ENCODE data around the gene PRLH.

The PRLH gene

DNA sequence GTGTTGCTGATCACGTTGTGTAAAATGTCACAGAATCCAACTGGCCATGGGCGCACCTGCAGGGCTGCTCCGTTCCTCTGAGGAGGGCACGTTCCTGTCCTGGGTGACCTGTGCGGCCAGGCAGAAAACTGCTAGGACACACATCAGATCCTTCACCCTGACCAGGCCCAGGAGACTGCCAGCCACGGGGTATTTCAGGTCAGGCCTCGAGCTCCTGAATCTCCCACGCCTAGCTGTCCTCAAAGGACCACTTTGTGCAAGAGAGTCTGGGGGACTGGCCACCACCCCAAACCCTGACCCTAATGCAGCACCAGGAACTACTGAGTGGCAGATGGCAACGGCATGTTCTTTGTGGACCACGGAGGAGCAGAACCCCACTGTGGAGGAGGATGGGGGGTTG is 11.1 kb downstream of the PRLH start:
- Histone ChIP-seq H3K9me3 (ENCODE audit: low read depth, low read length) (no peaks in the 10 kb centered on the region), H3K36me3 (ENCODE audit: insufficient read depth, low read length) (no peaks in the 10 kb centered on the region), H3K4me3 (no peak overlapping the region), H3K9ac (ENCODE audit: insufficient read length) (no peak overlapping the region), H3K27ac (no peak overlapping the region)
- no peak for DNase-seq (ENCODE audit: low read depth, low spot score)
- no peak for TF ChIP-seq EZH2 (IDR thresholded peaks at IDR 0.05)
- TF ChIP-seq FOXP2 (optimal IDR thresholded peaks at IDR 0.05; ENCODE audit: control extremely low read depth, extremely low read length, insufficient read depth): no peak
- no peak for TF ChIP-seq POLR2AphosphoS5 (IDR thresholded peaks at IDR 0.05; ENCODE audit: borderline replicate concordance, low read depth, low read length)

DNA sequence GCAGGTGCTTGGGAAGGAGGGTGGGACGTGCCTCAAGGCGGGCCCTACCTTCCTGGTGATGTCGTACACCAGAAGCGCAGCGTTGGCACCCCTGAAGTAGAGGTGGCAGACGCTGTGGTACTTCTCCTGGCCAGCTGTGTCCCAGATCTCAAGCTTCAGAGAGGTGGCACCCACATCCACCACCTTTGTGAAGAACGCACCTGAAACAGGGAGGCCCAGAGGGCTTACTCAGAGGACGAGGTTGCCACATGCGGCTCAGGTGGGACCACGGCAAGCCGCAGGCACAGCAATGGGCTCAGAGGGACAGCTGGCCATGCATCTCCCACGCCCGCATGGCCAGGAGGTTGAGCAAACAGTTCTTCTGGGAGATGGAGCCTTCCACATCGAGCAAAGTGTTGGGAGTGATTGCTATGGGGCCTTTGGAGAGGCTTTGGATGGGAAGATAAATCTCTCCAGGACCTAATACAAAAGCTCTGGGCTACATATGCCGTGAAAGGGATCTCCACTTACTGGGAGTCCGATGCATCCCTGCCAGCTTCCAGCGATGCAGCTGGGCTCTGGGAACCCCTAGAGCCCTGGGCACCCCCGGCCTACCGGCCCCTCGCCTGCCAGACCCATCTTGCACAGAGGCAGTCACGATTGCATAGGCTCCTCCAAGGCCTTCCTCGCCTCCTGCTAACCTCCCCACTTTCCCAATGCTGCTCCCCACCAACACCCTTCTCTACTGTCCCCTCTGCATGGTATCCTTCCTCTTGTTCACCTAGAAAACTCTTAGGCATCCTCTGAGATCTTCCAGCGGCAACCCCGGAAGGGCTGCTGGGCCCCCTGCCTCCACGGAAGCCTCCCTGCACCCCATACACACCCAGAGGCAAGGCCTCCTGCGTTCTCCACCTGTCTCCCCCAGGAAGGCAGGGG is 11.8 kb downstream of the PRLH start:
- Histone ChIP-seq H3K36me3 (ENCODE audit: insufficient read depth, low read length) (no peaks in the 10 kb centered on the region), H3K9ac (ENCODE audit: insufficient read length) (no peak overlapping the region), H3K9me3 (ENCODE audit: low read depth, low read length) (no peaks in the 10 kb centered on the region), H3K4me3 (no peak overlapping the region), H3K27ac (no peak overlapping the region)
- DNase-seq (ENCODE audit: low read depth, low spot score): no peak
- TF ChIP-seq POLR2AphosphoS5 (IDR thresholded peaks at IDR 0.05; ENCODE audit: borderline replicate concordance, low read depth, low read length) (no peak), FOXP2 (optimal IDR thresholded peaks at IDR 0.05; ENCODE audit: control extremely low read depth, extremely low read length, insufficient read depth) (no peak), EZH2 (IDR thresholded peaks at IDR 0.05) (no peak)

DNA sequence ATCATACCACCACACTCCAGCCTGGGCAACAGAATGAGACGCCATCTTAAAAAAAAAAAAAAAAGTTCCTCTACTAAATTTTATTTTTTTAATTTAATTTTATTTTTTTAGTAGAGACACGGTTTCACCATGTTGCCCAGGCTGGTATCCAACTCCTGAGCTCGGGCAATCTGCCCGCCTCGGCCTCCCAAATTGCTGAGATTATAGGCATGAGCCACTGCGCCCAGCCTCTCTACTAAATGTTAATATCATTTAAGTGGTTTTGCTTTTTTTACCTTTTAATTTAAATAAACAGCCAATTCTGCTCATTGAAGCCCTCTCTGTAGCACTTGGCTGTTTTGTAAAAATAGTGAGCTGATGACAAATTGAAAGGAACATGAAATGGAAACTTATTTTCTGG is 15.0 kb downstream of the PRLH start:
- H3K4me3 ChIP-seq: no peak overlapping the region
- DNase-seq (ENCODE audit: low read depth, low spot score): no peak
- no peak for TF ChIP-seq POLR2AphosphoS5 (IDR thresholded peaks at IDR 0.05; ENCODE audit: borderline replicate concordance, low read depth, low read length)
- TF ChIP-seq FOXP2 (optimal IDR thresholded peaks at IDR 0.05; ENCODE audit: control extremely low read depth, extremely low read length, insufficient read depth): no peak
- no peak for TF ChIP-seq EZH2 (IDR thresholded peaks at IDR 0.05)
- H3K27ac ChIP-seq: no peak overlapping the region
- H3K9me3 ChIP-seq (ENCODE audit: low read depth, low read length): no peaks in the 10 kb centered on the region
- H3K9ac ChIP-seq (ENCODE audit: insufficient read length): no peak overlapping the region
- no peaks in the 10 kb centered on the region for H3K36me3 ChIP-seq (ENCODE audit: insufficient read depth, low read length)

DNA sequence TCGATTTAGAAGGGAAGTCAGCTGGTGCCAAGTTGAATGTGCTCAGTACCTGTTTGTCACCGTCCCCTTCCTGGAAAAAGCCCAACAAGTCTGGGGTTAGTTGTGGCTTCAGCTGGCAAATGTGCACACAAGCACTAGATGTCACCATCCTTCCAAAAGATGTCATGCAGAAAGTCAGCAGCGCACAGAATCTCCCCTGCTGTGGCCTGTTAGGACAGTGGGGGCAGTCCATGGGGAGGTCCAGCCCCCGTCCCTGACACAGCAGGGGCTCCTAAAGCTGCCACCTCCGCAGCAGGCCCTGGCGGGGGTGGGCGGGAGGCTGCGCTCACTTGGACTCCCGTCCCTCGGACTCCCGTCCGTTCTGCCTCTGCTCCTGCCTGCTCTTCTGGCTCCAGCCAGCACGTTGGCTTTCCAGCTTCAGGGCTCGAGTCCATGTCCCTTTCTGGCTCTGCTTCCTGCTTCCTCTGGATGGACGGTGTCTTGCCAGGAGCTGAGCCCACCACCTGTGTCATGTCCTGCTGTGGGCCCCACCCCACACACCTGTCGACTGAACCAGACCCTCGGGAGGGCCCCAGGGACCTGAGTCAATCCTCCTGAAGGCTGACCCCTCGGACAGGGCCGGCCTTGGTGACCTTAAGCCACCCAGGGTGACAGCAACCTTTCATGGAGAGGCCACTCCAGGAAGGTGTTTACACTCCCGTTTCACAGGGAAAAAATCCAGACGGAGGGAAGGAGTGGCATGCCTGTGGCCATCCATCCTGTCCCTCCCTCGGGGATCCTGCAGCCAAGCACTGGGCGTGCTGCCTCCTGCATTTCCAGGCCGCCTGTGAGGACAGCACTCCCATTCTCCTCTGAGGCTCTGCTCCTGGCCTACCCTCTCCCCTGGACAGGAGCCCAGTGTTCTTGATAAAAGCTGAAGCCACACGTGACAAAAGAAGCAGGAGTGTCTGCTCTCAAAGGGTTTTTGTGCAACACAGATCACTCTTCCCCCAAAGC is 15.7 kb downstream of the PRLH start:
- Histone ChIP-seq H3K36me3 (ENCODE audit: insufficient read depth, low read length) (no peaks in the 10 kb centered on the region), H3K27ac (no peak overlapping the region), H3K9me3 (ENCODE audit: low read depth, low read length) (no peaks in the 10 kb centered on the region), H3K9ac (ENCODE audit: insufficient read length) (no peak overlapping the region), H3K4me3 (no peak overlapping the region)
- no peak for TF ChIP-seq POLR2AphosphoS5 (IDR thresholded peaks at IDR 0.05; ENCODE audit: borderline replicate concordance, low read depth, low read length)
- no peak for TF ChIP-seq EZH2 (IDR thresholded peaks at IDR 0.05)
- no peak for TF ChIP-seq FOXP2 (optimal IDR thresholded peaks at IDR 0.05; ENCODE audit: control extremely low read depth, extremely low read length, insufficient read depth)
- DNase-seq (ENCODE audit: low read depth, low spot score): no peak

DNA sequence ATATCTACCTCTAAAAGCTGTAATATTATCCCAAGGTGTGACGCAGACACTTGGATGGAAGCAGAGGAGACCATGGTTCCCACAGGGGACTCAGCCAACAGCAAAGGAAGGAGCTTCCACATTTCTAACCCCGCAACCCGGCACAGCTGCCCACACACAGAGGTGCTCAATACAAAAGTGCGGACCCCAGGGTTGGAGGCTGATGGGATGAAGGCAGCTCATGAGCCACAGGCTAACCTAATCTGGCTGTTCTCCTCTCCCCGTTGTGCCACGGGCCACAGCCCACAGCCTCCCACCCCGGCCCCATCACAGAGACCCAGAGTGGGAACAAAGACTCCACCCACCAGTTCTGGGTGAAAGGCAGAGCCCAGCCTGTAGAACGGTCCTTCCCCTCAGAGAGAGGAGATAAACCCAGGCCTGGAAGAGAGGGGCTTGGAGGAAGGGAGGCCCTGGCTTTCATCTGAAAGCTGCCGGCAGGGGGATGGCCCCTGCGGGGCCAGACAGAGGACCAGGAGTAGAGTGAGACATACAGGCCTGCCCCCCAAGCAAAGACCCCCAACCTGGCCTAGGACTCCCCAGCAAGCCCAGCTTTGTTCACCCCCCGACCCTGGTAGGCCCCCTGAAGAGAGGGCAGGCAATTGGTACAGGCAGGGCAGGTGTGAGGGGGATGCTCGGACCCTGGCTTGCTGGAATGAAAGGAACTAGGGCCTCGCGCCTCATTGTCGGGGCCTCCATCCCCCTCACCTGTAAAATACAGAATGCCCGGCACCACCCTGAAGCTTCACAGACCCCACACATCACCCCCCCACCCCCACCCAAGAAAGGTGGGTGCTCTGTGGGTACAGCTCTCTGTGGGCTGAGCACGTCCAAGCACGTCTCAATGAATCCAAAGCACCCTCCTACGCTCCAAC is 17.3 kb downstream of the PRLH start:
- Histone ChIP-seq H3K36me3 (ENCODE audit: insufficient read depth, low read length) (no peaks in the 10 kb centered on the region), H3K4me3 (no peak overlapping the region), H3K27ac (no peak overlapping the region), H3K9ac (ENCODE audit: insufficient read length) (no peak overlapping the region), H3K9me3 (ENCODE audit: low read depth, low read length) (no peaks in the 10 kb centered on the region)
- TF ChIP-seq POLR2AphosphoS5 (IDR thresholded peaks at IDR 0.05; ENCODE audit: borderline replicate concordance, low read depth, low read length): no peak
- no peak for TF ChIP-seq FOXP2 (optimal IDR thresholded peaks at IDR 0.05; ENCODE audit: control extremely low read depth, extremely low read length, insufficient read depth)
- TF ChIP-seq EZH2 (IDR thresholded peaks at IDR 0.05): no peak
- no peak for DNase-seq (ENCODE audit: low read depth, low spot score)

DNA sequence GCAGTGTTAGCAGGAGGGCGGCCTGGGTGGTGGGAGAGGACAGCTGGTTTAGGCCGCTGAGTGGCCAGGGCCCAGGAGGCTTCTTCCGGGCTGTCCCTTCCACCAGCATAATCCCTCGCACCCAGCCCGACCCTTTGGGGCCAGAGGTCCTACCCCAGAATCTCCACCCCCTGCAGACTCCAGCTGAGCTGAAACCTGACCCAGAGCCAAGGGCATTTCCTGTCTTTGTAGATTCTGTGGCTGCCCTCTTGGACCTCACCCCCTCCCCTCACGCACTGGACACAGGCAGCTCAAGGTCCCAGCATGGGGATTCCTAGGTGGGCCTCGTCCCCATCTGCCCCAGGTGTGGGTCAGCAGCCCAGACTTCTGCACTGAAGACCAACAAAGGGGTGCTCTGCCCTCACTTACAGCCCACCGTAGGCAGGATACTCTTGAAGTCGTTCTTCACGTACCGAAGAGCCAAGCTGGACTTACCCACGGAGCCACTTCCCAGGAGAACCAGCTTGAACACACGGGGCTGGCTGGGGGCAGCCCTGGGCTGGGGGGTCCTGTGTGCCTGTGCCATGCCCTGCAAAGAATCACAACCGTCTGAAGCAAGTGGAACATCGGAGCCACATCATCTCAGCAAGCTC is 19.3 kb downstream of the PRLH start:
- no peak overlapping the region for H3K4me3 ChIP-seq
- DNase-seq (ENCODE audit: low read depth, low spot score): no peak
- no peaks in the 10 kb centered on the region for H3K9me3 ChIP-seq (ENCODE audit: low read depth, low read length)
- no peak overlapping the region for H3K27ac ChIP-seq
- H3K36me3 ChIP-seq (ENCODE audit: insufficient read depth, low read length): no peaks in the 10 kb centered on the region
- no peak overlapping the region for H3K9ac ChIP-seq (ENCODE audit: insufficient read length)
- TF ChIP-seq POLR2AphosphoS5 (IDR thresholded peaks at IDR 0.05; ENCODE audit: borderline replicate concordance, low read depth, low read length) (no peak), FOXP2 (optimal IDR thresholded peaks at IDR 0.05; ENCODE audit: control extremely low read depth, extremely low read length, insufficient read depth) (no peak), EZH2 (IDR thresholded peaks at IDR 0.05) (no peak)

DNA sequence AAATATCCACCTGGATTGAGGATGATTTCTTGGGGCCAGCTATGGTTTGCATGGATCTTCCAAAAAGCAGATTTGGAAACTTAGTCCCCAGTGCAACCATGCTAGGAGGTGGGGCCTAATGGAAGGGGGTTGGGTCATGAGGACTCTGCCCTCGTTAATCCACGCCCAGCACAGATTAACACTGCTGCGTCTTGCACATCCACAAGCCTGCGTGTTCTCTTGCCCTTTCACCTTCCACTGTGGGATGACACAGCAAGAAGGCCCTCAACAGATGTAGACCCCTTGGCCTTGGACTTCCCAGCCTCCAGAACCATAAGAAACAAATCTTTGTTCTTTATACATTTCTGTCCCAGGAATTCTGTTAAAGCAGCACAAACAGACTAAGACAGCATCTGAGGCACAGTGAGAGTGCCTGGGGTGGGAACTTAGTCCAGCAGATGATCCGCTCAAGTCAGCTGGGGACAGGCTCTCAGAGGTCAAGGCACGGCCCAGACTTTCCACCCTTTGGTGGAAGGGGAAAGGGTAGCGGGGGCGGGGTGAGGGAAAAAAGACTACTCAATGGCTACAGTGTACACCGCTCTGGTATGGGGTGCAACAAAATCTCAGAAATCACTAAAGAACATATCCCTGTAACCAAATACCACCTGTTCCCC is 21.8 kb downstream of the PRLH start:
- TF ChIP-seq POLR2AphosphoS5 (IDR thresholded peaks at IDR 0.05; ENCODE audit: borderline replicate concordance, low read depth, low read length): no peak
- Histone ChIP-seq H3K27ac (no peak overlapping the region), H3K36me3 (ENCODE audit: insufficient read depth, low read length) (no peaks in the 10 kb centered on the region), H3K9ac (ENCODE audit: insufficient read length) (no peak overlapping the region), H3K4me3 (no peak overlapping the region), H3K9me3 (ENCODE audit: low read depth, low read length) (no peaks in the 10 kb centered on the region)
- no peak for DNase-seq (ENCODE audit: low read depth, low spot score)
